GM18498 (cell line): ENCODE measurements around the gene ZFR2.
"Not testable (repeated sequence)": the region's sequence is repeated elsewhere in the genome, so short reads cannot be mapped to it uniquely, and the experiment has no call there.

Source experiments
- ATAC-seq: cut with Tn5 transposase; IDR thresholded peaks from one replicate; pipeline ENCODE4 v1.9.1; 2021; ENCODE audit warnings: mild to moderate bottlenecking, moderate library complexity; ENCODE audit not compliant: unreplicated experiment

Gene ZFR2

DNA sequence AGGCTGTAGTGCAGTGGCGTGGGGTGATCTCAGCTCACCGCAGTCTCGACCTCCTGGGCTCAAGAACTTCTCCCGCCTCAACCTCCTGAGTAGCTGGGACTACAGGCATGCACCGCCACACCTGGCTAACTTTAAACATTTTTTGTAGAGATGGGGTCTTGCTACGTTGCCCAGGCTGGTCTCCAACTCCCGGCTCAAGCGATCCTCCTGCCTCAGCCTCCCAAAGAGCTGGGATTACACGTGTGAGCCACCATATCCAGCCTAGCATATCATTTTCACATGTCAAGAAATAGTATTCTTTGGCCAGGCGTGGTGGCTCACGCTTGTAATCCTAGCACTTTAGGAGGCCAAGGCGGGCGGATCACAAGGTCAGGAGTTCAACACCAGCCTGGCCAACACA is 110.5 kb downstream of the ZFR2 start:
- ATAC-seq = not testable (repeated sequence)

GRCh38 chr19:3757705-3758104 is 111.1 kb downstream of the ZFR2 start:
- ATAC-seq = not testable (repeated sequence)
